Calu3 (cell line): ENCODE data around the gene WBP2NL. TPM values are rescaled to one million over a fixed set of nuclear protein-coding genes. Genes with fewer than 3 reads are reported as not detected.

Experiments
- BruUV-seq: library from RNA; stranded (reverse); fragments of 400-500 nt; replicated peaks from 2 replicates; lab custom pipeline; 2021; lab: Mats Ljungman, UMichigan
- CTCF ChIA-PET: fragments of 300-600 bp; sonication (Branson Sonifier 250); formaldehyde crosslinking; loops from one replicate; lab custom pipeline; 2022; ENCODE audit warnings: antibody characterized with exemption; lab: Charles Lee
- DNase-seq: peaks from one replicate; pipeline ENCODE4 v3.0.0; 2022
- H3K27ac Mint-ChIP-seq: one replicate; pipeline ENCODE4 v1.8.0; 2022; ENCODE audit warnings: mixed read lengths; ENCODE audit not compliant: unreplicated experiment
- H3K27me3 Mint-ChIP-seq: one replicate; pipeline ENCODE4 v1.8.0; 2022; ENCODE audit warnings: mixed read lengths; ENCODE audit not compliant: unreplicated experiment
- H3K36me3 Mint-ChIP-seq: one replicate; pipeline ENCODE4 v1.8.0; 2022; ENCODE audit warnings: mild to moderate bottlenecking, moderate library complexity, mixed read lengths; ENCODE audit not compliant: insufficient read depth, unreplicated experiment
- H3K4me1 Mint-ChIP-seq: one replicate; pipeline ENCODE4 v1.8.0; 2022; ENCODE audit warnings: mild to moderate bottlenecking, low read depth, mixed read lengths; ENCODE audit not compliant: unreplicated experiment
- H3K4me3 Mint-ChIP-seq: one replicate; pipeline ENCODE4 v1.8.0; 2022; ENCODE audit warnings: mild to moderate bottlenecking, low read depth, moderate library complexity, mixed read lengths; ENCODE audit not compliant: unreplicated experiment
- H3K9me3 Mint-ChIP-seq: one replicate; pipeline ENCODE4 v1.8.0; 2022; ENCODE audit warnings: low read depth, mixed read lengths; ENCODE audit not compliant: unreplicated experiment
- CTCF ChIP-seq: fragments of 200-600 bp; IDR thresholded peaks from one replicate; pipeline ENCODE4 v1.8.0; 2022; ENCODE audit warnings: antibody characterized with exemption; ENCODE audit not compliant: unreplicated experiment
- intact Hi-C: fragments of 100-400 bp; cut with micrococcal nuclease; formaldehyde crosslinking; loops from one replicate; pipeline ENCODE4 v1.10.0; 2022; ENCODE audit not compliant: unreplicated experiment
- total RNA-seq: library from RNA; stranded (reverse); gene quantifications from 2 replicates; pipeline ENCODE4 v1.2.3, GENCODE V29; 2022

Gene WBP2NL
- total RNA-seq, 1 experiment from 2014 or later = 2.8 TPM

GRCh38 chr22:42000466-42000865, 1.9 kb downstream of the WBP2NL start:
- Mint-ChIP-seq H3K36me3 (peaks cover 34% of the 10 kb centered on the region), H3K4me3 (peak overlapping the region; percentile 54), H3K4me1 (peaks cover 10% of the 10 kb centered on the region), H3K27me3 (peaks cover 32% of the 10 kb centered on the region), H3K9me3 (peaks cover 5% of the 10 kb centered on the region), H3K27ac (no peak overlapping the region)
- no peak for DNase-seq
- CTCF ChIA-PET = no interaction called here
- TSS peak; percentile 34 for BruUV-seq
- TF ChIP-seq CTCF = no peak
- intact Hi-C loops = no loop called here

- peaks cover 27% of the 10 kb centered on the region for H3K27me3 Mint-ChIP-seq
- peaks cover 10% of the 10 kb centered on the region for H3K4me1 Mint-ChIP-seq
- BruUV-seq = no TSS peak
- peaks cover 34% of the 10 kb centered on the region for H3K36me3 Mint-ChIP-seq
- H3K27ac Mint-ChIP-seq = no peak overlapping the region
- no peak for TF ChIP-seq CTCF
- DNase-seq = no peak
- H3K9me3 Mint-ChIP-seq = peaks cover 5% of the 10 kb centered on the region
- intact Hi-C loops = no loop called here
- H3K4me3 Mint-ChIP-seq = no peak overlapping the region
- CTCF ChIA-PET = no interaction called here
Measured at GRCh38 chr22:42001121-42001520, 2.5 kb downstream of the WBP2NL start.

GRCh38 chr22:42001706-42002105, 3.1 kb downstream of the WBP2NL start:
- intact Hi-C loops = no loop called here
- peaks cover 5% of the 10 kb centered on the region for H3K9me3 Mint-ChIP-seq
- CTCF ChIA-PET = interaction anchor here (0.6 kb wide), 1 partner anchor 64 kb away, joined by 5 read pairs; no protein-coding TSS in a partner anchor
- TF ChIP-seq CTCF = no peak
- no peak for DNase-seq
- H3K4me3 Mint-ChIP-seq = no peak overlapping the region
- H3K27ac Mint-ChIP-seq = no peak overlapping the region
- no TSS peak for BruUV-seq
- H3K4me1 Mint-ChIP-seq = peaks cover 10% of the 10 kb centered on the region
- peaks cover 21% of the 10 kb centered on the region for H3K27me3 Mint-ChIP-seq
- H3K36me3 Mint-ChIP-seq = peaks cover 34% of the 10 kb centered on the region

GRCh38 chr22:42007922-42008321, 9.3 kb downstream of the WBP2NL start:
- peaks cover 4% of the 10 kb centered on the region for H3K36me3 Mint-ChIP-seq
- peaks cover 7% of the 10 kb centered on the region for H3K9me3 Mint-ChIP-seq
- no peak for TF ChIP-seq CTCF
- intact Hi-C loops = no loop called here
- H3K4me1 Mint-ChIP-seq = no peaks in the 10 kb centered on the region
- H3K27ac Mint-ChIP-seq = no peak overlapping the region
- H3K4me3 Mint-ChIP-seq = no peak overlapping the region
- no peaks in the 10 kb centered on the region for H3K27me3 Mint-ChIP-seq
- DNase-seq = no peak
- BruUV-seq = no TSS peak
- CTCF ChIA-PET = interaction anchor here (0.7 kb wide), 1 partner anchor 1250 kb away, joined by 9 read pairs; no protein-coding TSS in a partner anchor
